NCI-H1417 (cell line): ENCODE measurements around the gene RABGAP1L.

Source experiments
- DNase-seq, 3 experiments: peaks; one replicate each; lab custom pipeline; 2025; lab: John Stamatoyannopoulos, UW

RABGAP1L gene

DNA sequence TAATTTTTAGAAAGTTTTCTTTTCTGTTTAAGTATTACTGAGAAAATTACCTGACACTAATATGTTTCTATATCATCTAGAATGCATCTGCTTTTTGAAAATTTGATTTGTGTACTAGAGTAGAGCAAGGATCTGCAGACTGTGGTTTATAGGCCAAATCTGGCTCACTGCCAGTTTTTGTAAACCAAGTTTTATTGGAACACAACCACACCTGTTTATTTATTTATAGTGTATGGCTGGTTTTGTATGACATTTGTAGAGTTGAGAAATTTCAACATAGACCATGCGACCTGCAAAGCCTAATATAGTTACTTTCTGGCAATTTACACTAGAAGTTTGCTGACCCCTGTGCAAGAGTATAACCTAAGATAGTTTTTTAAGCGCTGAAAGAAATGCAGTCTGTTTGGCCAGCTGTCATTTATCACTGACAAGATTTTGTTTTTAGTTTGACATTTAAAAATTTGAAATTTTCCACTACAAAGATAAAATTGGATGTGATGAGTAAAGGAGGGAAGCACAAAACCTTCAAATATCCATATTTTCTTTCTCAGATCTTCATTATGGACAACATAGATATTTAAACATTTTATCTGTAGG, 804.3 kb downstream of the RABGAP1L start:
- DNase-seq, result peak in 2 of 3 experiments; percentile 53 to 69

DNA sequence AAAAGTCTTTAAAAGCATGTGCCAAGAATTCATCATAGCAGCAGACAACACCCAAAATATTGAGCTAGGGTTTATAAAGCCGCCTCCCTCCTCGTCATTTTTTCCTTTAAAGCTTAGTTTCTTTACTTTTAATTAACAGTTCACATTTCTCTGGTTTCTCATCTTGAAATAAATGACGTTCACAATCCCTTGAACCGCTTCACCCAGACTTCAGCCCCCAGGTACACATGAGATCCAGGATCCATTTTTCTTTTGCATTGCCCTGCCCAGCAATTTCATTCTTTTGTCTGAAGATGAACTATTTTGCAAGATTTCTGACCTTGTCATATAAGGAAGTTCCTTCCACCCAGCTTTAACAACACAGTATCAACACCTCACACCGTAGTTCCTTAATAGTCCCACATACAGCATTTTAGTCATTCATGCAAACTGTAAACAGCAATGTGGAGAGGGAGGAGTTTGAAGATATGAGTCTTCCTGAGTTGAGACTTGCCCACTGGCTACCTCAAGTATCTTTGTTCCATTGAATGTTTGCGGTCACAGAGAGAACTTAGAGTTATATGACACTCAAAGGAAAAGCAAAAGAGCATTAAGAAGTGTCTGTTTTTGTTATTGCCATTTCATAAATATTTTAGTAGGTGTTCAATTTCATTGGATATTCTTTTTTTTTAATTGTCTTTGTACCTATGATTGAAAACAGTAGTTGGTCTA, 805.1 kb downstream of the RABGAP1L start:
- peak in 1 of 3 experiments; percentile 92 for DNase-seq

DNA sequence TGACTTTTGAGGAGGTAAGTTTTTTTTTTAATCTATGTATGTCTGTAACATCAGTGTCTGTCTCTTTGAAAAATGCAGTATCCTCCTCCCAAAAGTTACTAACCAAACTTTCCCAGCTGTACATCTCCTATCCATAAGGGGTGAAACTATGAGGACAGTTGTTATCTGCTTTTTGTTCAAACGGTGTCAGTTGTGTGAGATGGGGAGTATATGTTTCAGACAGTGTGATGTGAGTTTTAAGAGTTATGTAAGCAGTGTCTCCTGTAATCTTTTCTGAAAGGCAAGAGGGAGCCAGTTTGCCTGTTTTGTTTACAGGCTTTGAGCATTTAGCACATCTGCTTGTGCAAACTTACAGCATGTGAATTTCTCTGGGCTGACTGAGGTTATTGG, 805.6 kb downstream of the RABGAP1L start:
- peak in 2 of 3 experiments; percentile 4 to 71 for DNase-seq

DNA sequence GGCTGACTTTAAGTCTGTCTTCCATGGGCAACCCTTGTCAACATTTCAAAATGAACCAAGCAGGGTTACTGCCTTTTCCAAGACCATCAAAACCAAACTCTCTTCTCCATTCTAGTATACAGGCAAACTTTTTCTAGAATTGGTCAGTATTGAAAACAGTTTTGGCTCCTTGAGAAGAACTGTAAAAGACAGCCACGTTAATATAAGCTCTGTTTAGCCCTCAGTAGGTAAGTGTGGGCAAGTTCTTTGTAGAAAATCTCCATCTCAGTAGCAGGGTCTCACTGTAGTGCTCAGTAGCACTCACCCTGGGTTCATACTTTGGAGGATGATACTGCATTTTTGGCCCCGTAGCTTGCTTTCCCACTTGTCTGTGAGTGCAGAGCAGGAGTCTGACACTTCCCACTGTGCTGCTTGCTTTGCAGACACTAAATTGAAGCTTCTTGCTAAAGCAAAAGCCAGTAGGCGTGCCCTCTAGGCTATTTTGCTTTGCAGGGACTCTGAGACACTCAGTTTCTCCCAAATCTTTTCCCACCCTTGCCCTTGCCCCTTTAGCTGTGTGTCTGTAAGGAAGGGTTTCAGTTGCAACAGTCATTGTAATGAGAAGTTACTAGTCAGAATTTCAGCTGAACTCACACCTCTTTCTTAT, 806.2 kb downstream of the RABGAP1L start:
- peak in 1 of 3 experiments; percentile 27 for DNase-seq

DNA sequence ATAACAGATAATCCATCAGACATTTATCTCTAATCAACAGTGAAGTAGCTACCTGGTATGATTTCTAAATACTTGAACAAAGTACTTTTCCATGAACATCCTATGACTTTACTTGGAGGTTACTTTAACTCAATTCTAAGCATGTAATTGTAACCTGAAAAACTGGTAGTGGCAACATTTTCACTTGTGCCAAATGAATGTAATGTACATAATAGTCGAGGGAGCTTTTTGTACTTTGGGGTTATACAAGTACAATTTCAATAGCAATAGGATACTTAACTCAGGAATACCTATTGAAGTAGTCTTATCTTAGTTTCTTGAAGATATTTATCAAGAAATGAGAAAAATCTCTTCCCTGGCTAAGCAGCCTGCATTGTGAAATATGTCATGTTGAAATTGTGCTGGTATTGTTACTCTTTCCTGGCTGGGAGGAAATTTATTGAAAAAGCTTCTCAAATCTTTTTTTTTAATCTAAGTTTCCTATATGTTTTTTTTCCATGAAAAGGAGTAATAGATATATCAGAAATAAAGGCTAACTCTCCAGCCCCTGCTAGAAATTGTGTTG, 806.8 kb downstream of the RABGAP1L start:
- peak in 1 of 3 experiments; percentile 13 for DNase-seq

DNA sequence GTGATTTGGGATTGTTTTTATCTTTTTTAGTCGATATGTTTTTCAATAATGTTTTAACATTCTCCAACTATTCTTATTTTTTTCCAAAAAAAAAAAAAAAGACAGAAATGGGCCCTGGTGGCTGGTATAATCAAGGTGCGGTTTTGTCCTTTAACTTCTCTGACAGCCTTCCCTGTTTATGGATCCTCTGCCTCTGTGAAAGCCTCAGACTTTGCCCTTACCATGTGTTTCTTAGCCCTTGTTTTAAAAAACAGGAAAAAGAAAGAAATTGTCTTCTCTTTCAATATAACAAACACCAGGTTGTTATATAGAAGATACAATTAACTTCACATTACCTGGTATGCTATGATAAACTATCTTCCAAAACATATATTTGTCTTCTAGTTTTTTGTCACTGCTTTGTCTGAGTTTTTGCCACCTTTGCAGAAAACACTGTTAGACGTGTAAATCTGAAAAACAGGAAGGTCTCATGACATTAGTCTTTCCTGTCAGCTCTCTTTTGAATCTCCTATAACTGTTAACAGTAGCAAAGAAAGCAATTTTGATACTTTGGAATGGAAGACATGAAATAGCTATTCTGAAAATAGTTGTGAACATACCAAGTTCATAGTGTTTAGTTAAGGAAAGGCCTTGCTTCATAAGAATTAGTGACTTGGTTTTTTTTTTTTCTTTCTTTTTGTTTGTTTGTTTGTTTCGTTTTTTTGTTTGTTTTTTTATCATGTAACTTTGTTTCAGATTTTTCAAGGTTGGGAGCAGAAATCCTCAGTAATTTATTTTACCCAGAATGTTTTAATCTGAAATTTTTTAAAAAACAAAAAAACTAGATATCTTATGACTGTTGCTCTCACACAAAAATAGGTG, 808.8 kb downstream of the RABGAP1L start:
- no peak for DNase-seq

DNA sequence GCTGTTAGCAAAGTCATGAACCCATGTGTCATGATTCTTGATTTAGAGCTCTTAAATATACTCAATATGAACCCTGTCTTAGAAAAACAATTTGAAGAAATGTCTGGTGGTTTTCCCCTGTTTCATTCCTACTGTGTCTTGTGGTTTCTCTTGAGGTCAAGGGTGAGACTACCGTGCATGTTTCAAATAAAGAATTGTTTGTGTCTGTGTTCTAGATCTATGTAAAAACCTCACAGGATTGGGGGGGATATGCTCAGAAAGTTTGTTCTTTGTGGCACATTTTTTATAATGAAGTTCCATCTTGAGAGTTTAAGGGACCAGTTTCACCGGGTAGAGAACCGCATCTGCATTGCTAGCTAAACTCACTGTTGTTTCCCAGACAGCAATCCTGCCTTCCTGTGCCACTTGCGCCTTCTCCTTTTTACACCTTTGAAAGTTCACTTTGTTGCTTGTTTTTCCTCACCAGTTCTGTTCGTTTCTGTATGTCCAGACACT, 809.5 kb downstream of the RABGAP1L start:
- no peak for DNase-seq

DNA sequence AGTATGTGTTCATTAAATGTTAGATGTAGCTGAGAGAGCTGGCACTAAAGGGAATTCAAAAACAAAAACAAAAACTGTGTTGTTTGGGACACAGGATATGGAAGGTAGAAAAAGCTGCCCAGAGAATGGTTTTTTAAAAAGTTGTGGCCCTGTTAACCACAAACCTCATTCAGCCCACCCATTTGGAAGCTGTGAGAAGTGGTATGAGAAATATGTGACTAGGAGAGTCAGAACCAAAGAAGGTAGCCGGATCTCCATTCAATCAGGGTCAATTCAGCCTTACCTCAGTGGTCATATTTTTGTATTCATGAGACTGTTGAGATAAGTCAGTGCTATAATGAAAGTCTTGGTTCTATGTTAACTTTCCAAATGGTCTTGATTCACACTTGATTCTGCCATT, 810.7 kb downstream of the RABGAP1L start:
- DNase-seq, result no peak

DNA sequence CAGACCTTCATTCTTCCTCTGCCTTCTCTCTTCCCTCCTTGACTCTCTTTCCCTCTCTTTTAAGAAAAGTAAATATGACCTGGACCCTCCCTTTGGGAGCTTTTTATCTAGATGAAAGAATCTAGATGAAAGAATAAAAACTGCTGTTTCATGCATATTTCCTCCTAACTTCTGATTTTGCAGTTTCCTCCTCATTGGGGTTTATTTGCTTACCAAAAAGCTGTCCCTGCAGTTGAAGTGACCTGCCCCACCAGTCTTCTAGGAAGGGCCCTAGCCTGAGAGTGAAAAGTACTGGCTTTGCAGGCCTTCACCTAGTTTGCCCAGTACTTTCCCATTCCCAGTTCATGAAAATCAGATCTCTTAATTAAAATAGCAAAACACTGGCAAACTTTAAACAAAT, 812.1 kb downstream of the RABGAP1L start:
- DNase-seq, result no peak

DNA sequence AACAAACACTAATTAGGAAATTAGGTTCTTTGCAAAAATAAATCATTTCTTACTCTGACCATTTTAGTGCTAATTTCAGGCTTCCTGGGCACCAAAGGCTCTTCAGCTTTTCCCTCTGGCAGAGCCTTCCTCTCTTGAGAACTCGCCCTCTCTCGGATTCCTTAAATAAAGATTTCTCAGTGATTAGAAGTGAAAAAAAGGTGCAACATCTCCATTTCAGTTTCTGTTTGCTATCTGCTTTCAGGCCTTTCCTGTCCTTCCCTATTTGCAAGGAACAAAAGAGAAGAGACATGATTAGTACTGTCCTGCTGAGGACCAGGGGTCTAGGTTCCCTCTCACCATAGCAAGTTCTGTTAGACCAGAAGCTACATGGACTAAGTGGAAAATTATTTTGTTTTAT, 812.6 kb downstream of the RABGAP1L start:
- no peak for DNase-seq

DNA sequence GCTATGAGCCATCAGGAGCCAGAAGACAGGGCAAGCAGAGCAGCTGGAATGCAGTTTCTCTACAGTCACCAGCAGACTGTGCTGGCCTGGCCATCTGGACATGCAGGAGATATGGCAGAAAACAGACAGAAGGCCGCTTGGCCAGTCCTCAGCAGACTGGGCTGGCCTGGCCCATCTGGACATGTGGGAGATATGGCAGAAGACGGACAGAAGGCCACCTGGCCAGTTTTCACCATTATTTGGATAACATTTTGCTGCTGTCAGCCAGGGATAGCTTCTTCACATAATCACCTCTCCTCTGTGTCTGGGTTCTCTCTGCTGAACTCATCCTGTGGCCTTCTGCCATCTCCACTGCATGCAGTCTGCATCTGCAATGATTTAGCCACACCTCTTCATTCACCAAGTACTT, 815.4 kb downstream of the RABGAP1L start:
- no peak for DNase-seq

DNA sequence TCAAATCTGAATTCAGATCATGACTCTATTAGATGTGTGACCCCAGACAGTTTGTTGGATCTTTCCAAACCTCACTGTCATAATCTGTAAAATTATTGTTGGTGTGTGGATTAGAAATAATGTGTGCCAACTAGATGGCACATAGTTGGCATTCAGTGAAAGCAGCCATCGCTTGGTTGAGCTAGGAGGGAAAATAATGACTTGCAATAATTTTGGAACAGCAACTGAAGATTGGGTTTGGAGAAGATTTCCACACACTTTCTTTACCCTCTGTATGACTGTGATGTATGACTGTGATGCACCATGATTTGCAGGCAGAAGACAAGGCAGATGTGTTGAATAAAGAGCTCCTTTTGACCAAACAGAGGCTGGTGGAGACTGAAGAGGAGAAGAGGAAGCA, 816.4 kb downstream of the RABGAP1L start:
- no peak for DNase-seq

DNA sequence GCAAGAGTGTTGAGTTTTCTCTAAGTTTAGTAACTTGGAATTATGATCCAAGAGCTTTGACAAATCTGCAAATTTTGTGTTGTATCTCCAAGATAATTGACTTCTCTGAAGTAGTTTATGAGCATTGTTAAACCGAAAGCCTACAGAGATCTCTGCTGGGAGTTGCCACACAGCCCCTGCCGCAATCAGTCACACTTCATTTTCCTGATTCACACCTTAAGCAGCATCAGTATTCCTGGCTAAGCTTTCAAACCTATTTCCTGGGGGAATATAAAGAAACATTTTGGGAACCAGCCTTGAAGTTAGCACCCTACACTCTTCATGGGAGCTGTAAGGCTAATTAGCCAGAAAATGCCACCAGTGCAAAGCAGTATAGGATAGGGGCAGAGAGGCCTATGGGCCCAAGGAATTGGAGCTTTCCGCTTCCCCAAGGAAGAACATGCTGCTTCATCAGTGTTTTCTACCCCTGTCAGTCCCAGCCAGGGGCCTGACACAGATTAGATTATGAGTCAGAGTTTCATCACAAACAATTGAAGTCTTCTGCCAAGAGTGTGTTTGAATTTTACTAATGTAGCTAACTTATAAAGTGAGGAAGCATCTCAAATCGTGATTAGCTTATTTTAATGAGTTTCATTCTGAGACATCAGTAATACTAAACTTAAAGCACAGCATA, 817.3 kb downstream of the RABGAP1L start:
- DNase-seq, result no peak

DNA sequence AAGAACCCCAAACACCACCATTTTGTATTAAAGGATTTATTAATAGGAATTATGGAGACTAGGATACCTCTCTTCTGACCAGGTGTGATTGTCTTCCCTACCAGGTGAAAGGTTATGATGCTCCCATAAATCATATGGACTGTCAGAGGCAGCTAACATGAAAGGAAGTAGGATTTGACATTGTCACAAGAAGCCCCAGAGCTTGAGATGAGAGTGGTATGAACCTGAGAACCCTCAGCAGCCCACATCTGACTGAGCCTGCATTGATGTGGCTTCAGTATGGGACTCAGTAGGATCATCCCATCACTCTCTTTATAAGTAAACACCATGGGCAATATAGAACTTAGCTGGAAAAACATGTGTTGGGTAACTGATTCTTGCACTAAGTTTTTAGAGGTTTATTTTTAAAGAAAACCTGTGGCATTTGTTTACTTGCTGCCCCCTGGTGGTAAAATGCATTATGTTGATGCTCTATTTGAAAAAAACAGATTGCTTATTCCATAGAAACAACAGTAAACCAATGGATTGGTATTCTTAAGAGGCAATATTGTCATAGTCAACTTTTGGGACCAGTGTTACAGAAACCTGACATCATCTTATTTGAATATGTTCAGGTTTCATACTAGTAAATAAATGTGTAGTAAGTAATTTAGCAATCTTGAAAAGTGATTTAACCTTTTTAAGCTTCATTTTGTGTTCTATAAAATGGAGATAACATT, 823.8 kb downstream of the RABGAP1L start:
- peak; percentile 11 to 81 (median 72) for DNase-seq

DNA sequence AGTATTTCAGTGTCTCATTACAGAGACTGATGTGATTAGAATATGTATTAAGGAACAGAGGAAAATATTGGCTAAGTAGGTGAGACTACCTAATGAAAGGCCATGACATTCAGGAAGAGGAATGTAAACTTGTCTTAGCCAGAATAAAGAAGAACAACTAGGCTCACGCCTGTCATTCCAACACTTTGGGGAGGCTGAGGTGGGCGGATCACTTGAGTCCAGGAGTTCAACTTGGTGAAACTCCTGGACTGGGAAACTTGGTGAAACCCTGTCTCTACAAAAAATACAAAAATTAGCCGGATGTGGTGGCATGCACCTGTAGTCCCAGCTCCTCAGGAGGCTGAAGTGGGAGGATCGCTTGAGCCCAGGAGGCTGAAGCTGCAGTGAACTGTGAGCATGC, 825.6 kb downstream of the RABGAP1L start:
- DNase-seq, result no peak

DNA sequence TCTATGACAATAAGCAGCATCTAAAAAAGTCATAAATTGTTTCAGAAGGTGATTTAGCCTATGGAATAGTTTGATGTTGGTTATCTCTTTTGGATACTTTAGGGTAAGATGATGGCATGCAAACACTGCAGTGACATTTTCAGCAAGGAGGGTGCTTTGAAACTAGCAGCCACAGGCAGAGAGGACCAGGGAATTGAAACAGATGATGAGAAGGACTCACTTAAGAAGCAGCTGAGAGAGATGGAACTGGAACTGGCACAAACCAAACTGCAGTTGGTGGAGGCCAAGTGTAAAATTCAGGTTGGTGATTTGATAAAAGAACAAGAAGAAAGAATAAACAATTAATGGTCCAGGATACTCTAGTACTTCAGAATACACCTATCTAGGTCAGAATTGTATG, 829.2 kb downstream of the RABGAP1L start:
- no peak for DNase-seq

DNA sequence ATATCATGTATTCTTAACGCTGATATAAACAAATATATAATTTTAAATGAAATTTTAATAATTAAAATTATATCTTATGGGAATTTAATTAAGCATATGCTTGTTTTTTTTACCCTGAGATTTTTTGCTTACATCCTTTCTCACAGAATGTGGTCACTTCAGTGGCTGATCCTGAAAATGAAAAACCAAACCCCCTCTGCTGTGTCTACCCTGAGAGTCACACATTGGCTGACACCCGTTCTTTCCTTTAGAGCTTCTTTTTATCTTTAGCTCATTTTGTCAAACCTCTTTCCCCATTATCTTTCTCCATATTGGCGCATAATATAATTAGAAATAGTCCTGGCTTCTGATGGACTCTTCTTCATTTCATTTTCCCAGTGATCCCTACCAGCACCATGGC, 829.7 kb downstream of the RABGAP1L start:
- DNase-seq, result no peak

DNA sequence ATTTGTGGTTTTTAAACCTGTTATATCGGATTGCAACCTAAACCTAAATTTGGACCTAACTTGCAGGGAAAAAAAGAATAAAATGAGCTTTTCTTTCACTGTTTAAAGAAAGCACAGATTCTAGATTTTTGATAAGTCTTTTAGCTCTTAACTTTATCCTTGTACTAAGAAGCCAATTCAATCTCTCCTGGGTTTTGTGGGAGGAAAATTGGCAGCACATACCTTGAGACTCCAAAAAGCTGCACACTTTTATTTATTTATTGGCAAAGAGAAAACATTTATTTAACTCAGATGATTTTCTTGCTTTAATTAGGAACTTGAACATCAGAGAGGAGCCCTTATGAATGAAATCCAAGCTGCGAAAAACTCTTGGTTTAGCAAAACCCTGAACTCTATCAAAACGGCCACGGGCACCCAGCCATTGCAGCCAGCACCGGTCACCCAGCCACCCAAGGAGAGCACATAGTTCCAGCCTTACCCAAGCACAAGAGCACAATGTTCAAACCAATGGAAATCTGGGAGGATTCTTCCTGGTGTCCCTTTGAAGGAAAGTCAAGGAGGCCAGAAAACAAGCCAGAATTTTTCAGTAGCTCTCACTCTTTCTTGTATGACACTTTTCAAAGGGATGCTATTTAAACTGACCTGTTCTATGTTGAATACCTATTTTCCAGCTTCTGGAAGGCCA, 830.4 kb downstream of the RABGAP1L start:
- DNase-seq, result no peak

DNA sequence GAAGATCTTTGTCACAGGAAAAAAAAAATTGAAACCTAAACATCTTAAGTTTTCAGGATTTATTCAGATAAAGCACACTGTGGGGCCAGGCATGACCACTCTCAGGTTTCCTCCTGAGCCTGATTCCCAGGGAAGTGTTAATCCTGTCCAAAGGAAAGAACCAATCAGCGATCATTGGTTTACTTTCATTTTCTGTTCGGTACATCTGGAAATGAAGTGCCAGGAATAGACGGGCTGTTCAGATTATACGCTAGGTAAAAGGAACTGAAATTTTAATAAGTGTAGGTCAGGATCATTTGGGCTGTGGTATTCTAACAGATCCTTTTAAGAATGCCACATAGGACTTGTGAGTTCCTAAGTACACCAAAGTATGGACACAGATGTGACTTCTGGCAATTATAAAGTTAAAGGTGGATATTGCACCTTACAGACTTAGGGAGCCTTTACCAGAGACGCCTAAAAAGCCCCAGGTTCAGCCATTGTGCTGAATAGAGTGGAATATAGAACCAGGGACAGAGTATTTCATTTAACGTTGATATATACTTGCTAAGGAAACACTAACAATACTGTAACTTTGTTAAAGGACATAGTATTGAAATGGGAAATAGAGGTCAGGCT, 831.2 kb downstream of the RABGAP1L start:
- DNase-seq, result peak in 2 of 3 experiments; percentile 6 to 29

DNA sequence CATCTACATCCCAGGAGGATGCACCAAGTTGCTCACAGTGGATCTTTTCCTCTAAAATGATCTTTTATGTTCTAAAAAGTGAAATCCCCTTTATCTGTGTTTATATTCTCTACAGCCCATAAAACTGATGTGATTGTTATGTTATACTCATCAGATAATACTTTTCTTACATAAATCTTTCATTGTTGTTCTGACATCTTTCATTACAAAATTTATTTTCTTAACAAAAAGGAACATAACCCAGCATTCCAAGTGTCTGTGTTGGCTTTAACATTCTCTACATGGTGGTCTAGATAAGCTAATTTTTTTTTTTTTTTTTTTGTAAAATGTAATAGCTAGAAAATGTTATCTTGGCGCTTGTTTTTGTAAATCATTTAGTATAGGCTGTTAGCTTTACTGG, 832.2 kb downstream of the RABGAP1L start:
- no peak for DNase-seq
